ENCODE results near the gene MYL3. TPM values are rescaled to one million over a fixed set of nuclear protein-coding genes. Genes with fewer than 3 reads are reported as not detected.
A peak's percentile ranks its signal among the peaks of the same experiment; 100 is the strongest.

MYL3 gene
- total RNA-seq, 1 donor from 2014 or later: 7,440 TPM

GRCh38 chr3:46898321-46899150 lies 35.3 kb upstream of the MYL3 start:
- peak; percentile 15 for DNase-seq
- Histone ChIP-seq H3K9me3 (replicated peaks) (no peaks in the 10 kb centered on the region), H3K4me3 (peak overlapping the region; percentile 29), H3K27ac (replicated peaks) (no peak overlapping the region), H3K36me3 (no peaks in the 10 kb centered on the region), H3K27me3 (ENCODE audit: low read depth) (peaks cover 24% of the 10 kb centered on the region), H3K4me1 (peaks cover 38% of the 10 kb centered on the region)
- intact Hi-C loops (cut with micrococcal nuclease): loop anchor here (5.0 kb wide), 1 partner anchor 36 kb away; the partner anchor contains the start of gene MYL3
- no peak for TF ChIP-seq CTCF (IDR thresholded peaks at IDR 0.05; ENCODE audit: borderline replicate concordance)

- intact Hi-C loops (cut with micrococcal nuclease): loop anchor here (5.0 kb wide), 1 partner anchor 36 kb away; the partner anchor contains the start of gene MYL3
- Histone ChIP-seq H3K9me3 (replicated peaks) (no peaks in the 10 kb centered on the region), H3K36me3 (no peaks in the 10 kb centered on the region), H3K27ac (replicated peaks) (no peak overlapping the region), H3K27me3 (ENCODE audit: low read depth) (peaks cover 28% of the 10 kb centered on the region), H3K4me3 (no peak overlapping the region), H3K4me1 (peaks cover 44% of the 10 kb centered on the region)
- DNase-seq: peak; percentile 16
- no peak for TF ChIP-seq CTCF (IDR thresholded peaks at IDR 0.05; ENCODE audit: borderline replicate concordance)
Measured at GRCh38 chr3:46897829-46898320, 34.6 kb upstream of the MYL3 start.

GRCh38 chr3:46897031-46897430 lies 33.8 kb upstream of the MYL3 start:
- intact Hi-C loops (cut with micrococcal nuclease): loop anchor here (5.0 kb wide), 1 partner anchor 35 kb away; the partner anchor contains the start of gene MYL3

GRCh38 chr3:46896386-46896785 lies 33.1 kb upstream of the MYL3 start:
- peaks cover 59% of the 10 kb centered on the region for H3K4me1 ChIP-seq
- intact Hi-C loops (cut with micrococcal nuclease): loop anchor here (5.0 kb wide), 1 partner anchor 34 kb away; the partner anchor contains the start of gene MYL3
- DNase-seq: peak; percentile 14

More at GRCh38 chr3:46897031-46897430, 33.8 kb upstream of the MYL3 start:
- peak; percentile 2 for DNase-seq
- H3K36me3 ChIP-seq: no peaks in the 10 kb centered on the region
- H3K9me3 ChIP-seq (replicated peaks): no peaks in the 10 kb centered on the region
- peaks cover 53% of the 10 kb centered on the region for H3K4me1 ChIP-seq
- no peak for TF ChIP-seq CTCF (IDR thresholded peaks at IDR 0.05; ENCODE audit: borderline replicate concordance)
- H3K27me3 ChIP-seq (ENCODE audit: low read depth): peaks cover 28% of the 10 kb centered on the region
- no peak overlapping the region for H3K4me3 ChIP-seq
- H3K27ac ChIP-seq (replicated peaks): no peak overlapping the region

More at GRCh38 chr3:46896386-46896785, 33.1 kb upstream of the MYL3 start:
- Histone ChIP-seq H3K9me3 (replicated peaks) (no peaks in the 10 kb centered on the region), H3K4me3 (no peak overlapping the region), H3K36me3 (no peaks in the 10 kb centered on the region), H3K27me3 (ENCODE audit: low read depth) (peaks cover 28% of the 10 kb centered on the region), H3K27ac (replicated peaks) (no peak overlapping the region)
- no peak for TF ChIP-seq CTCF (IDR thresholded peaks at IDR 0.05; ENCODE audit: borderline replicate concordance)

Measured in left ventricle myocardium inferior (tissue), 1 donor.